HCT116 (cell line): ENCODE data around the gene GPR65. TPM values are rescaled to one million over a fixed set of nuclear protein-coding genes. Genes with fewer than 3 reads are reported as not detected.

ENCODE experiments used
- ATAC-seq: fragments of 200-7000 bp; cut with Tn5 transposase; 2 replicates; pipeline ENCODE4 v1.9.1; 2020; ENCODE audit warnings: mild to moderate bottlenecking, moderate library complexity
- BruUV-seq: library from RNA; stranded (reverse); fragments of 400-500 nt; replicated peaks from 2 replicates; lab custom pipeline; 2021; lab: Mats Ljungman, UMichigan
- CTCF ChIA-PET: fragments of 300-600 bp; sonication (Branson Sonifier 250); formaldehyde crosslinking; loops from one replicate; lab custom pipeline; 2021; ENCODE audit warnings: antibody characterized with exemption; lab: Charles Lee
- POLR2A ChIA-PET: fragments of 300-600, 350-600 bp; sonication (Branson Sonifier 250); formaldehyde crosslinking; loops from one replicate; lab custom pipeline; 2021; ENCODE audit warnings: antibody characterized with exemption; lab: Charles Lee
- RAD21 ChIA-PET, 2 experiments: fragments of 300-600 bp; sonication (Branson Sonifier 250); formaldehyde crosslinking; loops; one replicate each; lab custom pipeline; 2023; ENCODE audit warnings: low total read pairs in 2 of 2; ENCODE audit not compliant: uncharacterized antibody in 2 of 2, unreplicated experiment in 2 of 2, low non-redundant PET in 1 of 2; lab: Charles Lee
- DNase-seq: peaks from one replicate; pipeline ENCODE4 v3.0.0-alpha.2; 2010; ENCODE audit warnings: low read depth, low spot score
- H2AFZ ChIP-seq: fragments of 200-600 bp; shearing (Covaris generic), sonication (generic); 2 replicates; pipeline ENCODE4 v1.6.1; 2017; ENCODE audit warnings: low read depth, mixed run types, mixed read lengths, antibody characterized with exemption, low read length; ENCODE audit not compliant: poor library complexity, severe bottlenecking
- H3K27ac ChIP-seq: 2 replicates; pipeline ENCODE4 v1.5.1; 2012; ENCODE audit warnings: low read depth, low read length
- H3K27me3 ChIP-seq: fragments of 200-600 bp; sonication (generic); 2 replicates; pipeline ENCODE4 v1.6.1; 2016; ENCODE audit warnings: mixed run types, low read length, mixed read lengths; ENCODE audit not compliant: insufficient read depth
- H3K36me3 ChIP-seq, 2 experiments: fragments of 200-500 bp in 1 of 2; fragments of 200-600 bp in 1 of 2; sonication (Bioruptor generic) in 1 of 2; sonication (generic) in 1 of 2; 2 replicates each; pipeline versions ENCODE4 v1.5.1 to v1.6.1; 2014 to 2016; ENCODE audit warnings: low read length in 2 of 2, inconsistent platforms in 1 of 2, mixed read lengths in 1 of 2, mixed run types in 1 of 2; ENCODE audit not compliant: insufficient read depth in 2 of 2, control insufficient read depth in 1 of 2
- H3K4me1 ChIP-seq, 2 experiments: fragments of 200-600 bp in 1 of 2; sonication (generic) in 1 of 2; 2 replicates each; pipeline versions ENCODE4 v1.5.1 to v1.6.1; 2012 to 2017; ENCODE audit warnings: low read length in 2 of 2, inconsistent platforms in 1 of 2, mild to moderate bottlenecking in 1 of 2, mixed read lengths in 1 of 2, mixed run types in 1 of 2, moderate library complexity in 1 of 2; ENCODE audit not compliant: insufficient read depth in 2 of 2, control insufficient read depth in 1 of 2
- H3K4me2 ChIP-seq: fragments of 200-600 bp; sonication (generic); 2 replicates; pipeline ENCODE4 v1.6.1; 2017; ENCODE audit warnings: mixed run types, low read length, mixed read lengths
- H3K4me3 ChIP-seq, 2 experiments: fragments of 200-600 bp in 1 of 2; sonication (generic) in 1 of 2; replicated peaks in 1 of 2; 2 replicates each; pipeline ENCODE4 v1.5.1; 2011 to 2016; ENCODE audit warnings: low read length in 2 of 2, control low read depth in 1 of 2, low read depth in 1 of 2, mild to moderate bottlenecking in 1 of 2, mixed read lengths in 1 of 2, mixed run types in 1 of 2
- H3K79me2 ChIP-seq: fragments of 200-600 bp; sonication (generic); 2 replicates; pipeline ENCODE4 v1.6.1; 2017; ENCODE audit warnings: mild to moderate bottlenecking, mixed run types, low read length, moderate library complexity, mixed read lengths; ENCODE audit not compliant: insufficient read depth
- H3K9ac ChIP-seq: fragments of 200-600 bp; sonication (generic); 2 replicates; pipeline ENCODE4 v1.6.1; 2016; ENCODE audit warnings: low read length, mixed read lengths
- H3K9me2 ChIP-seq: fragments of 200-600 bp; sonication (generic), shearing (Covaris generic); 2 replicates; pipeline ENCODE4 v1.6.1; 2017; ENCODE audit warnings: mixed run types, mild to moderate bottlenecking, moderate library complexity; ENCODE audit not compliant: insufficient read depth
- H3K9me3 ChIP-seq, 2 experiments: fragments of 200-500 bp in 1 of 2; fragments of 200-600 bp in 1 of 2; sonication (Bioruptor generic) in 1 of 2; sonication (generic) in 1 of 2; 2 replicates each; pipeline ENCODE4 v1.6.1; 2014 to 2017; ENCODE audit warnings: low read length in 2 of 2, mixed read lengths in 2 of 2, inconsistent platforms in 1 of 2, low read depth in 1 of 2, mild to moderate bottlenecking in 1 of 2, mixed run types in 1 of 2, moderate library complexity in 1 of 2; ENCODE audit not compliant: control insufficient read depth in 1 of 2, insufficient read depth in 1 of 2
- H4K20me1 ChIP-seq: fragments of 200-600 bp; sonication (generic), shearing (Covaris generic); 2 replicates; pipeline ENCODE4 v1.6.1; 2017; ENCODE audit warnings: mixed run types, mild to moderate bottlenecking, moderate library complexity; ENCODE audit not compliant: insufficient read depth
- CEBPB ChIP-seq: IDR thresholded peaks from 2 replicates; pipeline ENCODE4 v1.6.1; 2012; ENCODE audit warnings: low read depth
- CTCF ChIP-seq, 3 experiments: fragments of 200-600 bp in 1 of 3; sonication (generic) in 1 of 3; IDR thresholded peaks in 2 of 3; conservative IDR thresholded peaks in 1 of 3; 2 replicates each; pipeline ENCODE4 v1.5.1; 2012 to 2017; ENCODE audit warnings: low read depth in 2 of 3, low read length in 2 of 3, antibody characterized with exemption in 1 of 3, borderline replicate concordance in 1 of 3, control low read depth in 1 of 3, mild to moderate bottlenecking in 1 of 3, mixed read lengths in 1 of 3, mixed run types in 1 of 3, moderate library complexity in 1 of 3; ENCODE audit not compliant: insufficient read depth in 1 of 3
- EGR1 ChIP-seq: IDR thresholded peaks from 2 replicates; pipeline ENCODE4 v1.6.1; 2012; ENCODE audit warnings: low read depth
- ELF1 ChIP-seq: IDR thresholded peaks from 2 replicates; pipeline ENCODE4 v1.6.1; 2012; ENCODE audit warnings: low read depth, borderline replicate concordance
- EZH2 ChIP-seq: fragments of 200-600 bp; sonication (generic); IDR thresholded peaks from 2 replicates; pipeline ENCODE4 v1.6.1; 2017; ENCODE audit warnings: antibody characterized with exemption, mixed run types
- EZH2phosphoT487 ChIP-seq: fragments of 200-600 bp; IDR thresholded peaks from 2 replicates; pipeline ENCODE4 v1.6.1; 2018; ENCODE audit warnings: antibody characterized with exemption, borderline replicate concordance
- JUND ChIP-seq: IDR thresholded peaks from 2 replicates; pipeline ENCODE4 v1.6.1; 2012
- MAX ChIP-seq: IDR thresholded peaks from 2 replicates; pipeline ENCODE4 v1.6.1; 2012
- POLR2A ChIP-seq: IDR thresholded peaks from 2 replicates; pipeline ENCODE4 v1.7.0; 2011; ENCODE audit warnings: borderline replicate concordance; ENCODE audit not compliant: insufficient read depth, insufficient read length; ENCODE audit errors: extremely low read depth
- POLR2AphosphoS5 ChIP-seq: IDR thresholded peaks from 2 replicates; pipeline ENCODE4 v1.6.1; 2011; ENCODE audit warnings: mild to moderate bottlenecking, low read depth, low read length, moderate library complexity
- RAD21 ChIP-seq: IDR thresholded peaks from 2 replicates; pipeline ENCODE4 v1.6.1; 2012; ENCODE audit warnings: low read depth, mild to moderate bottlenecking
- REST ChIP-seq: IDR thresholded peaks from 2 replicates; pipeline ENCODE4 v1.6.1; 2012; ENCODE audit warnings: low read depth
- SIN3A ChIP-seq: IDR thresholded peaks from 2 replicates; pipeline ENCODE4 v1.6.1; 2012; ENCODE audit warnings: low read depth
- SP1 ChIP-seq: IDR thresholded peaks from 2 replicates; pipeline ENCODE4 v1.6.1; 2012; ENCODE audit warnings: low read depth
- TCF7L2 ChIP-seq: IDR thresholded peaks from 2 replicates; pipeline ENCODE4 v1.7.0; 2011; ENCODE audit warnings: borderline replicate concordance, inconsistent platforms; ENCODE audit not compliant: insufficient read depth, insufficient read length; ENCODE audit errors: extremely low read depth
- ZBTB33 ChIP-seq: IDR thresholded peaks from 2 replicates; pipeline ENCODE4 v1.6.1; 2011; ENCODE audit warnings: mild to moderate bottlenecking, low read length, moderate library complexity; ENCODE audit not compliant: insufficient replicate concordance; ENCODE audit errors: extremely low read depth
- ZFX ChIP-seq: fragments of 450-650 bp; IDR thresholded peaks from 2 replicates; pipeline ENCODE4 v1.6.1; 2017
- intact Hi-C: fragments of 100-400 bp; cut with micrococcal nuclease; formaldehyde crosslinking; loops from 2 replicates; pipeline ENCODE4 v1.10.0; 2022
- total RNA-seq: library from RNA; stranded (reverse); gene quantifications from one replicate; pipeline ENCODE4 v1.2.1, GENCODE V29; 2021; ENCODE audit not compliant: unreplicated experiment

GPR65 gene
- total RNA-seq, 1 experiment from 2014 or later, result 0.05 TPM

GRCh38 chr14:88044776-88045446 lies 40.0 kb downstream of the GPR65 start:
- ChIA-PET POLR2A (no interaction called here), RAD21 (no interaction called here), CTCF (no interaction called here)
- Histone ChIP-seq H3K36me3 (no peaks in the 10 kb centered on the region), H3K4me3 (no peak overlapping the region), H2AFZ (no peak overlapping the region), H3K9me2 (no peaks in the 10 kb centered on the region), H3K27me3 (no peaks in the 10 kb centered on the region), H3K4me1 (no peaks in the 10 kb centered on the region), H3K4me2 (no peak overlapping the region), H3K79me2 (no peaks in the 10 kb centered on the region), H4K20me1 (no peaks in the 10 kb centered on the region), H3K9ac (no peak overlapping the region), H3K9me3 (no peaks in the 10 kb centered on the region), H3K27ac (no peak overlapping the region)
- TF ChIP-seq POLR2AphosphoS5 (no peak), REST (no peak), CTCF (IDR thresholded peaks at IDR 0.05 in 2 of 3, conservative IDR thresholded peaks at IDR 0.05 in 1 of 3; ENCODE audit: borderline replicate concordance in 1 of 3, insufficient read depth in 1 of 3, low read depth in 2 of 3, low read length in 2 of 3) (no peak), TCF7L2 (no peak), ZFX (no peak), SP1 (no peak), POLR2A (no peak), MAX (no peak), ELF1 (no peak), RAD21 (no peak), EZH2 (no peak), EGR1 (no peak), EZH2phosphoT487 (no peak), ZBTB33 (no peak), CEBPB (no peak), JUND (no peak), SIN3A (no peak)
- BruUV-seq, result no TSS peak
- DNase-seq (no peak), ATAC-seq (no peak)
- intact Hi-C loops, result no loop called here
